K562 (cell line): ENCODE measurements around the gene SLC35G2. TPM values are rescaled to one million over a fixed set of nuclear protein-coding genes. Genes with fewer than 3 reads are reported as not detected.

Experiments used
- L3MBTL2 ChIP-seq: fragments of 450-650 bp; IDR thresholded peaks from 2 replicates; pipeline ENCODE4 v1.6.1; 2016; ENCODE audit warnings: mild to moderate bottlenecking, moderate library complexity
- LARP7 ChIP-seq: fragments of 450-650 bp; IDR thresholded peaks from 2 replicates; pipeline ENCODE4 v1.6.1; 2016
- NFE2L1 ChIP-seq: fragments of 450-650 bp; IDR thresholded peaks from 2 replicates; pipeline ENCODE4 v1.6.1; 2016; ENCODE audit warnings: missing genetic modification characterization, low read depth, mild to moderate bottlenecking, missing compliant biosample characterization, moderate library complexity, borderline replicate concordance
- PHB ChIP-seq: fragments of 250-450 bp; sonication (Bioruptor Pico); IDR thresholded peaks from 2 replicates; pipeline ENCODE4 v1.5.0; 2021
- TCF7 ChIP-seq: sonication (generic); IDR thresholded peaks from 2 replicates; pipeline ENCODE4 v1.6.1; 2016; ENCODE audit warnings: antibody characterized with exemption, borderline replicate concordance
- ZBTB7A ChIP-seq: IDR thresholded peaks from 2 replicates; pipeline ENCODE4 v1.6.1; 2011; ENCODE audit warnings: low read depth, mild to moderate bottlenecking, low read length, moderate library complexity, borderline replicate concordance; ENCODE audit not compliant: control insufficient read depth
- ZNF384 ChIP-seq: IDR thresholded peaks from 2 replicates; pipeline ENCODE4 v1.6.1; 2012; ENCODE audit warnings: low read depth, low read length, improper control_type of control experiment
- ZNF780A ChIP-seq: fragments of 250-450 bp; sonication (Bioruptor Pico); IDR thresholded peaks from 2 replicates; pipeline ENCODE4 v1.5.0; 2021; ENCODE audit warnings: mild to moderate bottlenecking
- polyA plus RNA-seq, 8 experiments: library from polyadenylated mRNA; depleted of rRNA in 4 of 8; stranded (reverse) in 5 of 8; unstranded in 3 of 8; fragments of >200 nt; fragmentation: Nextera tagmentation in 2 of 8; fragmentation: Illumina TruSeq in 1 of 8; extraction: Ambion mirVana in 2 of 8; extraction: Trizol in 1 of 8; gene quantifications; 2 replicates each; pipeline versions ENCODE4 v1.2.1 to v1.2.3, GENCODE V29; 2011 to 2014; ENCODE audit warnings: inconsistent platforms in 1 of 8, missing spikeins in 1 of 8
- total RNA-seq, 7 experiments: library from RNA; depleted of rRNA in 6 of 7; stranded (reverse); fragments of >200 nt in 6 of 7; fragmentation: Illumina TruSeq in 2 of 7; extraction: Trizol in 2 of 7; gene quantifications; 2 replicates each; pipeline versions ENCODE4 v1.2.1 to v1.2.3, GENCODE V29; 2011 to 2021; ENCODE audit warnings: low replicate concordance in 1 of 7
- TF ChIP-seq, protein P1 (sequence below): sonication (generic); formaldehyde crosslinking; IDR thresholded peaks from 2 replicates; pipeline ENCODE4 v1.8.0; 2023; ENCODE audit warnings: mild to moderate bottlenecking, missing genetic modification reagents
- TF ChIP-seq, protein P2 (sequence below): sonication (generic); formaldehyde crosslinking; IDR thresholded peaks from 2 replicates; pipeline ENCODE4 v1.8.0; 2022; ENCODE audit warnings: mild to moderate bottlenecking, missing genetic modification reagents, borderline replicate concordance
- TF ChIP-seq, protein P3 (sequence below), 3 experiments: IDR thresholded peaks in 2 of 3; conservative IDR thresholded peaks in 1 of 3; 2 replicates each; pipeline ENCODE4 v1.5.1; 2011 to 2012; ENCODE audit warnings: low read length in 3 of 3, mild to moderate bottlenecking in 3 of 3, control low read depth in 2 of 3, improper control_type of control experiment in 1 of 3, inconsistent platforms in 1 of 3, low read depth in 1 of 3, mixed read lengths in 1 of 3, moderate library complexity in 1 of 3; ENCODE audit not compliant: insufficient read depth in 2 of 3
- TF ChIP-seq, protein P4 (sequence below), 2 experiments: IDR thresholded peaks; 2 replicates each; pipeline ENCODE4 v1.6.1; 2012; ENCODE audit warnings: improper control_type of control experiment in 2 of 2, low read depth in 2 of 2, low read length in 2 of 2, borderline replicate concordance in 1 of 2
- TF ChIP-seq, protein P5 (sequence below): fragments of 250-450 bp; sonication (Bioruptor Pico); IDR thresholded peaks from 2 replicates; pipeline ENCODE4 v1.9.0; 2021; ENCODE audit warnings: mild to moderate bottlenecking
- TF ChIP-seq, protein P6 (sequence below): fragments of 450-650 bp; IDR thresholded peaks from 2 replicates; pipeline ENCODE4 v1.6.1; 2016

Gene SLC35G2
- total and polyA plus RNA-seq, 9 of the 15 experiments (the other 6 are each of a cell fraction or from before 2014, with no cell fraction given): 2.6 to 5.9 (median 3.2) TPM

DNA sequence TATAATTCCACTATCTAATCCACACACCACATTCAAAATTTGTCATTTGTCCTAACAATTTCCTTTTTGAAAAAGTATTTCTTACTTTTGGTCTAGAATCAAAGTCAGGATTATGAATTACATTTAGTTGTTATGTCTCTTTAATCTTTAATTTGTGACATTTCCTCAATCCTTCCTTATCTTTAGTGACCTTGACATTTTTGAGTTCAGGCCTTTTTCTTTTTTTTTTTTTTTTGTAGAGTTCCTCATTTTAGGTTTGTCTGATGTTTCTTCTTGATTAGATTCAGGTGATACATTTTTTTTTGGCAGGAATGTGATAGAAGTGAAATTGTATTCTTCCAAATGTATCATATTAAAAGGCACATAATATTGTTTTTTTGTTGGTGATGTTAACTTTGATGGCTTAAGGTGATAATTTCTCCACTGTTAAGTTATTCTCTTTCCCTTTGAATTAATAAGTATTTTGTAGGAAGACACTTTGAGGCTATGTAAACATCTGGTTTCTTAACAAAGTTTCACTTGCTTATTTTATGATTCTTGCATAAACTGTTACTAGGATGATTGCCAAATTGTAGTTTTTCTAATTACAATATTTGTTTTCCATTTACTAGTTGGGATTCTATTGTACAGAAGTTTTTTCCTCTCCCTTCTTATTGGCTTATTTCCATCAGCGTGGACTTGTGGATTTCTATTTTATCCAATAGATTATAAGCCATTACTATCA, 16.3 kb downstream of the SLC35G2 start (continued):
- TF ChIP-seq, protein P1, sequence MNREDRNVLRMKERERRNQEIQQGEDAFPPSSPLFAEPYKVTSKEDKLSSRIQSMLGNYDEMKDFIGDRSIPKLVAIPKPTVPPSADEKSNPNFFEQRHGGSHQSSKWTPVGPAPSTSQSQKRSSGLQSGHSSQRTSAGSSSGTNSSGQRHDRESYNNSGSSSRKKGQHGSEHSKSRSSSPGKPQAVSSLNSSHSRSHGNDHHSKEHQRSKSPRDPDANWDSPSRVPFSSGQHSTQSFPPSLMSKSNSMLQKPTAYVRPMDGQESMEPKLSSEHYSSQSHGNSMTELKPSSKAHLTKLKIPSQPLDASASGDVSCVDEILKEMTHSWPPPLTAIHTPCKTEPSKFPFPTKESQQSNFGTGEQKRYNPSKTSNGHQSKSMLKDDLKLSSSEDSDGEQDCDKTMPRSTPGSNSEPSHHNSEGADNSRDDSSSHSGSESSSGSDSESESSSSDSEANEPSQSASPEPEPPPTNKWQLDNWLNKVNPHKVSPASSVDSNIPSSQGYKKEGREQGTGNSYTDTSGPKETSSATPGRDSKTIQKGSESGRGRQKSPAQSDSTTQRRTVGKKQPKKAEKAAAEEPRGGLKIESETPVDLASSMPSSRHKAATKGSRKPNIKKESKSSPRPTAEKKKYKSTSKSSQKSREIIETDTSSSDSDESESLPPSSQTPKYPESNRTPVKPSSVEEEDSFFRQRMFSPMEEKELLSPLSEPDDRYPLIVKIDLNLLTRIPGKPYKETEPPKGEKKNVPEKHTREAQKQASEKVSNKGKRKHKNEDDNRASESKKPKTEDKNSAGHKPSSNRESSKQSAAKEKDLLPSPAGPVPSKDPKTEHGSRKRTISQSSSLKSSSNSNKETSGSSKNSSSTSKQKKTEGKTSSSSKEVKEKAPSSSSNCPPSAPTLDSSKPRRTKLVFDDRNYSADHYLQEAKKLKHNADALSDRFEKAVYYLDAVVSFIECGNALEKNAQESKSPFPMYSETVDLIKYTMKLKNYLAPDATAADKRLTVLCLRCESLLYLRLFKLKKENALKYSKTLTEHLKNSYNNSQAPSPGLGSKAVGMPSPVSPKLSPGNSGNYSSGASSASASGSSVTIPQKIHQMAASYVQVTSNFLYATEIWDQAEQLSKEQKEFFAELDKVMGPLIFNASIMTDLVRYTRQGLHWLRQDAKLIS (CRISPR knock-in tag): no peak
- TF ChIP-seq ZNF780A (CRISPR knock-in tag): no peak
- TF ChIP-seq, protein P2, sequence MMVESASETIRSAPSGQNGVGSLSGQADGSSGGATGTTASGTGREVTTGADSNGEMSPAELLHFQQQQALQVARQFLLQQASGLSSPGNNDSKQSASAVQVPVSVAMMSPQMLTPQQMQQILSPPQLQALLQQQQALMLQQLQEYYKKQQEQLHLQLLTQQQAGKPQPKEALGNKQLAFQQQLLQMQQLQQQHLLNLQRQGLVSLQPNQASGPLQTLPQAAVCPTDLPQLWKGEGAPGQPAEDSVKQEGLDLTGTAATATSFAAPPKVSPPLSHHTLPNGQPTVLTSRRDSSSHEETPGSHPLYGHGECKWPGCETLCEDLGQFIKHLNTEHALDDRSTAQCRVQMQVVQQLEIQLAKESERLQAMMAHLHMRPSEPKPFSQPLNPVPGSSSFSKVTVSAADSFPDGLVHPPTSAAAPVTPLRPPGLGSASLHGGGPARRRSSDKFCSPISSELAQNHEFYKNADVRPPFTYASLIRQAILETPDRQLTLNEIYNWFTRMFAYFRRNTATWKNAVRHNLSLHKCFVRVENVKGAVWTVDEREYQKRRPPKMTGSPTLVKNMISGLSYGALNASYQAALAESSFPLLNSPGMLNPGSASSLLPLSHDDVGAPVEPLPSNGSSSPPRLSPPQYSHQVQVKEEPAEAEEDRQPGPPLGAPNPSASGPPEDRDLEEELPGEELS (CRISPR knock-in tag): no peak
- TF ChIP-seq ZBTB7A: no peak
- no peak for TF ChIP-seq TCF7
- no peak for TF ChIP-seq PHB (CRISPR knock-in tag)
- TF ChIP-seq, protein P3, sequence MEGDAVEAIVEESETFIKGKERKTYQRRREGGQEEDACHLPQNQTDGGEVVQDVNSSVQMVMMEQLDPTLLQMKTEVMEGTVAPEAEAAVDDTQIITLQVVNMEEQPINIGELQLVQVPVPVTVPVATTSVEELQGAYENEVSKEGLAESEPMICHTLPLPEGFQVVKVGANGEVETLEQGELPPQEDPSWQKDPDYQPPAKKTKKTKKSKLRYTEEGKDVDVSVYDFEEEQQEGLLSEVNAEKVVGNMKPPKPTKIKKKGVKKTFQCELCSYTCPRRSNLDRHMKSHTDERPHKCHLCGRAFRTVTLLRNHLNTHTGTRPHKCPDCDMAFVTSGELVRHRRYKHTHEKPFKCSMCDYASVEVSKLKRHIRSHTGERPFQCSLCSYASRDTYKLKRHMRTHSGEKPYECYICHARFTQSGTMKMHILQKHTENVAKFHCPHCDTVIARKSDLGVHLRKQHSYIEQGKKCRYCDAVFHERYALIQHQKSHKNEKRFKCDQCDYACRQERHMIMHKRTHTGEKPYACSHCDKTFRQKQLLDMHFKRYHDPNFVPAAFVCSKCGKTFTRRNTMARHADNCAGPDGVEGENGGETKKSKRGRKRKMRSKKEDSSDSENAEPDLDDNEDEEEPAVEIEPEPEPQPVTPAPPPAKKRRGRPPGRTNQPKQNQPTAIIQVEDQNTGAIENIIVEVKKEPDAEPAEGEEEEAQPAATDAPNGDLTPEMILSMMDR (IDR thresholded peaks at IDR 0.05 in 2 of 3, conservative IDR thresholded peaks at IDR 0.05 in 1 of 3; ENCODE audit: insufficient read depth in 2 of 3, low read depth in 1 of 3, low read length in 3 of 3): no peak
- no peak for TF ChIP-seq NFE2L1 (tag)
- TF ChIP-seq LARP7: no peak
- TF ChIP-seq, protein P4, sequence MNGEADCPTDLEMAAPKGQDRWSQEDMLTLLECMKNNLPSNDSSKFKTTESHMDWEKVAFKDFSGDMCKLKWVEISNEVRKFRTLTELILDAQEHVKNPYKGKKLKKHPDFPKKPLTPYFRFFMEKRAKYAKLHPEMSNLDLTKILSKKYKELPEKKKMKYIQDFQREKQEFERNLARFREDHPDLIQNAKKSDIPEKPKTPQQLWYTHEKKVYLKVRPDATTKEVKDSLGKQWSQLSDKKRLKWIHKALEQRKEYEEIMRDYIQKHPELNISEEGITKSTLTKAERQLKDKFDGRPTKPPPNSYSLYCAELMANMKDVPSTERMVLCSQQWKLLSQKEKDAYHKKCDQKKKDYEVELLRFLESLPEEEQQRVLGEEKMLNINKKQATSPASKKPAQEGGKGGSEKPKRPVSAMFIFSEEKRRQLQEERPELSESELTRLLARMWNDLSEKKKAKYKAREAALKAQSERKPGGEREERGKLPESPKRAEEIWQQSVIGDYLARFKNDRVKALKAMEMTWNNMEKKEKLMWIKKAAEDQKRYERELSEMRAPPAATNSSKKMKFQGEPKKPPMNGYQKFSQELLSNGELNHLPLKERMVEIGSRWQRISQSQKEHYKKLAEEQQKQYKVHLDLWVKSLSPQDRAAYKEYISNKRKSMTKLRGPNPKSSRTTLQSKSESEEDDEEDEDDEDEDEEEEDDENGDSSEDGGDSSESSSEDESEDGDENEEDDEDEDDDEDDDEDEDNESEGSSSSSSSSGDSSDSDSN (IDR thresholded peaks at IDR 0.05; ENCODE audit: borderline replicate concordance in 1 of 2, low read depth in 2 of 2, low read length in 2 of 2): no peak
- TF ChIP-seq, protein P5, sequence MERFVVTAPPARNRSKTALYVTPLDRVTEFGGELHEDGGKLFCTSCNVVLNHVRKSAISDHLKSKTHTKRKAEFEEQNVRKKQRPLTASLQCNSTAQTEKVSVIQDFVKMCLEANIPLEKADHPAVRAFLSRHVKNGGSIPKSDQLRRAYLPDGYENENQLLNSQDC (CRISPR knock-in tag): no peak
- TF ChIP-seq ZNF384: peak; percentile 64; the same call in 1 of the 2 replicates
- no peak for TF ChIP-seq L3MBTL2
- TF ChIP-seq, protein P6, sequence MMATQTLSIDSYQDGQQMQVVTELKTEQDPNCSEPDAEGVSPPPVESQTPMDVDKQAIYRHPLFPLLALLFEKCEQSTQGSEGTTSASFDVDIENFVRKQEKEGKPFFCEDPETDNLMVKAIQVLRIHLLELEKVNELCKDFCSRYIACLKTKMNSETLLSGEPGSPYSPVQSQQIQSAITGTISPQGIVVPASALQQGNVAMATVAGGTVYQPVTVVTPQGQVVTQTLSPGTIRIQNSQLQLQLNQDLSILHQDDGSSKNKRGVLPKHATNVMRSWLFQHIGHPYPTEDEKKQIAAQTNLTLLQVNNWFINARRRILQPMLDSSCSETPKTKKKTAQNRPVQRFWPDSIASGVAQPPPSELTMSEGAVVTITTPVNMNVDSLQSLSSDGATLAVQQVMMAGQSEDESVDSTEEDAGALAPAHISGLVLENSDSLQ: peak; percentile 22; the same call in 1 of the 2 replicates
